HG03354 (cell line): Measurements from ENCODE around the gene ZNF423.

Experiments
- ATAC-seq: cut with Tn5 transposase; IDR thresholded peaks from one replicate; pipeline ENCODE4 v1.9.1; 2021; ENCODE audit warnings: mild to moderate bottlenecking; ENCODE audit not compliant: unreplicated experiment, poor library complexity, severe bottlenecking

Gene ZNF423

GRCh38 chr16:49740256-49740655 lies 115.7 kb downstream of the ZNF423 start:
- ATAC-seq: no peak

- ATAC-seq: no peak
These were observed 116.5 kb downstream of the ZNF423 start for GRCh38 chr16:49739381-49739780.

- ATAC-seq: no peak
These were observed 117.1 kb downstream of the ZNF423 start for GRCh38 chr16:49738832-49739231.

GRCh38 chr16:49738001-49738400 lies 117.9 kb downstream of the ZNF423 start:
- ATAC-seq: no peak

GRCh38 chr16:49737541-49737940 lies 118.4 kb downstream of the ZNF423 start:
- no peak for ATAC-seq

GRCh38 chr16:49734331-49734730 lies 121.6 kb downstream of the ZNF423 start:
- no peak for ATAC-seq

GRCh38 chr16:49733313-49734009 lies 122.5 kb downstream of the ZNF423 start:
- ATAC-seq: no peak

- ATAC-seq: no peak
These were observed 124.0 kb downstream of the ZNF423 start for GRCh38 chr16:49731911-49732310.

- ATAC-seq: no peak
These were observed 125.1 kb downstream of the ZNF423 start for GRCh38 chr16:49730772-49731171.

GRCh38 chr16:49727611-49728010 lies 128.3 kb downstream of the ZNF423 start:
- ATAC-seq: no peak

- no peak for ATAC-seq
These were observed 129.8 kb downstream of the ZNF423 start for GRCh38 chr16:49726155-49726554.

- no peak for ATAC-seq
These were observed 130.3 kb downstream of the ZNF423 start for GRCh38 chr16:49725651-49726050.

- no peak for ATAC-seq
These were observed 131.1 kb downstream of the ZNF423 start for GRCh38 chr16:49724774-49725173.

- ATAC-seq: no peak
These were observed 132.6 kb downstream of the ZNF423 start for GRCh38 chr16:49723310-49723709.

GRCh38 chr16:49720225-49720624 lies 135.7 kb downstream of the ZNF423 start:
- no peak for ATAC-seq

GRCh38 chr16:49717689-49718088 lies 138.2 kb downstream of the ZNF423 start:
- no peak for ATAC-seq

GRCh38 chr16:49716339-49716934 lies 139.5 kb downstream of the ZNF423 start:
- no peak for ATAC-seq

GRCh38 chr16:49713770-49714169 lies 142.1 kb downstream of the ZNF423 start:
- no peak for ATAC-seq

GRCh38 chr16:49712542-49712941 lies 143.4 kb downstream of the ZNF423 start:
- ATAC-seq: no peak

- ATAC-seq: no peak
These were observed 143.8 kb downstream of the ZNF423 start for GRCh38 chr16:49712106-49712505.

- ATAC-seq: no peak
These were observed 146.9 kb downstream of the ZNF423 start for GRCh38 chr16:49709057-49709456.

- no peak for ATAC-seq
These were observed 147.4 kb downstream of the ZNF423 start for GRCh38 chr16:49708491-49708890.
